Measurements from ENCODE around the gene WSB1.

DNA sequence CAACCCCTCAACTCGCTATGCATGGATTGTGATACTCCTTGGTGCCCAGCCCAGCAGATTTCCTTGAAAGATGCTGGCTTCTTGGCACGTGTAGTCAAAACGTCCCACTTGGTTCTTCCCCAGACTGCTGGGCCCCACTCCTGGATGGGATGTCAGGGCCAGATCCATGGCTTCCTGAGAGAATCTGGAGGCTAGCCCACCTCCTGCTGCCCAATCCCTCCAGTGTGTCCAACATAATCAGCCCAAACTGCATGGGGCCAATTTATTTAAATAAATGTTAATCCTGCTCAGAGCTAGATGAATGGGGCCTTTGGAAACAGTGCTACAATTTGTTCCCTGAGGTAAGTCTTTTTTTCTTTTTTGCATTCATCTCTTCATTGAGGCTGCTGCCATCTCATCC lies 49.4 kb downstream of the WSB1 start:
- TF ChIP-seq, protein P1, sequence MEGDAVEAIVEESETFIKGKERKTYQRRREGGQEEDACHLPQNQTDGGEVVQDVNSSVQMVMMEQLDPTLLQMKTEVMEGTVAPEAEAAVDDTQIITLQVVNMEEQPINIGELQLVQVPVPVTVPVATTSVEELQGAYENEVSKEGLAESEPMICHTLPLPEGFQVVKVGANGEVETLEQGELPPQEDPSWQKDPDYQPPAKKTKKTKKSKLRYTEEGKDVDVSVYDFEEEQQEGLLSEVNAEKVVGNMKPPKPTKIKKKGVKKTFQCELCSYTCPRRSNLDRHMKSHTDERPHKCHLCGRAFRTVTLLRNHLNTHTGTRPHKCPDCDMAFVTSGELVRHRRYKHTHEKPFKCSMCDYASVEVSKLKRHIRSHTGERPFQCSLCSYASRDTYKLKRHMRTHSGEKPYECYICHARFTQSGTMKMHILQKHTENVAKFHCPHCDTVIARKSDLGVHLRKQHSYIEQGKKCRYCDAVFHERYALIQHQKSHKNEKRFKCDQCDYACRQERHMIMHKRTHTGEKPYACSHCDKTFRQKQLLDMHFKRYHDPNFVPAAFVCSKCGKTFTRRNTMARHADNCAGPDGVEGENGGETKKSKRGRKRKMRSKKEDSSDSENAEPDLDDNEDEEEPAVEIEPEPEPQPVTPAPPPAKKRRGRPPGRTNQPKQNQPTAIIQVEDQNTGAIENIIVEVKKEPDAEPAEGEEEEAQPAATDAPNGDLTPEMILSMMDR (IDR thresholded peaks at IDR 0.05 in 2 of 3, conservative IDR thresholded peaks at IDR 0.05 in 1 of 3; ENCODE audit: control insufficient read depth in 2 of 3, extremely low read depth in 1 of 3, insufficient read depth in 1 of 3, low read depth in 3 of 3, low read length in 3 of 3) = no peak
- TF ChIP-seq EP300 (IDR thresholded peaks at IDR 0.05; ENCODE audit: borderline replicate concordance in 1 of 2, control insufficient read depth in 1 of 2, low read depth in 2 of 2, low read length in 2 of 2) (no peak), POLR2AphosphoS5 (IDR thresholded peaks at IDR 0.05; ENCODE audit: low read length) (no peak), RCOR1 (conservative IDR thresholded peaks at IDR 0.05; ENCODE audit: low read depth, low read length) (no peak), JUND (IDR thresholded peaks at IDR 0.05; ENCODE audit: low read depth, low read length) (no peak), SRF (IDR thresholded peaks at IDR 0.05; ENCODE audit: low read depth in 2 of 2, low read length in 2 of 2) (no peak), IKZF2 (IDR thresholded peaks at IDR 0.05) (no peak), RAD21 (IDR thresholded peaks at IDR 0.05; ENCODE audit: insufficient read depth, low read depth, low read length) (no peak), GABPA (IDR thresholded peaks at IDR 0.05; ENCODE audit: low read depth) (no peak), RFX5 (IDR thresholded peaks at IDR 0.05; ENCODE audit: low read depth, low read length) (no peak), POLR2A (IDR thresholded peaks at IDR 0.05; ENCODE audit: low read depth, low read length) (no peak)
- TF ChIP-seq, protein P2, sequence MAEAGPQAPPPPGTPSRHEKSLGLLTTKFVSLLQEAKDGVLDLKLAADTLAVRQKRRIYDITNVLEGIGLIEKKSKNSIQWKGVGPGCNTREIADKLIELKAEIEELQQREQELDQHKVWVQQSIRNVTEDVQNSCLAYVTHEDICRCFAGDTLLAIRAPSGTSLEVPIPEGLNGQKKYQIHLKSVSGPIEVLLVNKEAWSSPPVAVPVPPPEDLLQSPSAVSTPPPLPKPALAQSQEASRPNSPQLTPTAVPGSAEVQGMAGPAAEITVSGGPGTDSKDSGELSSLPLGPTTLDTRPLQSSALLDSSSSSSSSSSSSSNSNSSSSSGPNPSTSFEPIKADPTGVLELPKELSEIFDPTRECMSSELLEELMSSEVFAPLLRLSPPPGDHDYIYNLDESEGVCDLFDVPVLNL (IDR thresholded peaks at IDR 0.05; ENCODE audit: low read depth, low read length) = no peak

Measured in GM12878 (cell line).